GM21825 (cell line): ENCODE results near the gene SLC45A1.
"Not testable (repeated sequence)": the region's sequence is repeated elsewhere in the genome, so short reads cannot be mapped to it uniquely, and the experiment has no call there.

Experiments
- ATAC-seq: cut with Tn5 transposase; IDR thresholded peaks from one replicate; pipeline ENCODE4 v1.9.1; 2021; ENCODE audit warnings: mild to moderate bottlenecking, moderate library complexity; ENCODE audit not compliant: unreplicated experiment

SLC45A1 gene

DNA sequence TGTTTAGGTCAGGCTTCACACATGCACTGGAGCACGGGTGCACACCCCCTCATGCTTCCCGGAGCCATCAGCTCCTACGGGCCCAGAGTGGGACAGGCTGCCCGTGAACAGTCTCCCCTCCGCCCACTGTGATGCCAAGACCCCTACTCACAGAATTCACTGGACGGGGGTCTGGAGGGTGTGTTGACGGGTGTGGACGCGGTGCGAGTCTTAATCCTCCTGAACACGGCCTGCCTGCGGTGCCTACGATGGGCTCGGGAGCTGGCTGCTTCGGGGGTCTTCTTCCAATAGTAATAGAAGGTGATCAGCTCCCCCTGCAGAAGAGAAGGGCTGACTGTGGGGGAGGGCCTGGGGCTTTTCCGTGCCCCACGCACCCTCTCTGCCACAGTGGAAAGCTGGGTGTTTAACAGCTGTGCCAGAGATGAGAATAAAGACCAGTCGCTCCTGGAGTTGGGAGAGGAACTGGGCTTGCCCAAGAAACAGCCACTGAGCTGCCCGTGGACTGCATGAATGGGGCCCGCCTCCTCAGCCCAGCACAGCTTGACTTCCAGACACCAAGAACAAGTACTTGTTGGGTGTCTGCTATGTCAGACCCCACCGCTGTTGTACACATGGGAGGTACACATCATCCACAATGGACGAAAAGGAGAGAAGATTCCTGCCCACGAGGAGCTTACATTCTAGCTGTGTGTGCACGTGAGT is 47.9 kb downstream of the SLC45A1 start:
- no peak for ATAC-seq

DNA sequence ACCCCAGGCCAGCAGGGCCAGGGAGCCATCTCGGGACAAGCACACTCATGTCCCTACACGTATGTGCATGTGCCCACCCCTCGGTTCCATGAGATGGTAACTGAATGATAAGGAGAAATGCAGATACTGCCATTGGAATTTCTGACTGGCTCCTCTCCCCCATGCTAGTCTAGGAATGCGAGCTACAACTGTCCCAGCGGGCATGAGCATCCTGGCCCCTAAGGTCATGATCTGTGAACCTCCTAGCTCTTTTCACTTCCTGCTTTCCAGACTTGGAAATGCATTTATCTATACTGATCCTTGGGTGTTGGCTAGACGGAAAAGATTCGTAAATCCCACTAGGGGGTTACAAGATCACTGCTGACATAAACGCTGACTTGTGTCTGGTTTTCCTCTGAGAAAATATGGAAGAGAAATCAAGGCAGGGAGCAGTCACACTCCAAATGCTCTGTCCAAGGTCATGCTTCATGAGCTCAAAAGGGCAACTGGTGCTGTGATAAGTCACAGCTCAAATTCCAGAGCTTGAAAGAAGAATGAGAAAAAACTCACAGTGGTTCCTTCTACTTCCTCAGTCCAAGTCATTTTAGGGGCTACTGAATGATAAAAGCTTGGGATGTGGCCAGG is 49.8 kb downstream of the SLC45A1 start:
- no peak for ATAC-seq

- ATAC-seq, result no peak
Observed at GRCh38 chr1:8368956-8369639, 51.2 kb downstream of the SLC45A1 start.

GRCh38 chr1:8370046-8370881 is 52.4 kb downstream of the SLC45A1 start:
- no peak for ATAC-seq

DNA sequence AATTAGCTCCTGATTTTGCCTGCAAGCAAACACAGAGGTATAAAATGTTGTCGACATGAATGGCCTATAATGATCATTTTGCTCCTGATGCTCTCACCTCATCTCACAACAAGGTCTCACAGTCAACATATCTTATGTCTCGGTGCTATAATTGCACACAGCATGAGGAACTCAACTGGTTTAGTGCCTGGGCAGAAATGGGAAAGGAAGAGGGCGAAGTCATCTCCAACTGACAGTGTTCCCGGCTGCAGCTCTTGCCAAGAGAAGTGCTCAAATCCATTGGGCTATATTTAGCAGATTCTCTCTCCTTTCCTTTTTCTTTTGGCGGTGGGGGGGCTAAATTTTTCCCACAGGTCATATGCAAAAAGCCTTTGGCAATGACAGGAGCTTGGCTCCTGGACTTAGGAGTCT is 53.0 kb downstream of the SLC45A1 start:
- ATAC-seq, result no peak

DNA sequence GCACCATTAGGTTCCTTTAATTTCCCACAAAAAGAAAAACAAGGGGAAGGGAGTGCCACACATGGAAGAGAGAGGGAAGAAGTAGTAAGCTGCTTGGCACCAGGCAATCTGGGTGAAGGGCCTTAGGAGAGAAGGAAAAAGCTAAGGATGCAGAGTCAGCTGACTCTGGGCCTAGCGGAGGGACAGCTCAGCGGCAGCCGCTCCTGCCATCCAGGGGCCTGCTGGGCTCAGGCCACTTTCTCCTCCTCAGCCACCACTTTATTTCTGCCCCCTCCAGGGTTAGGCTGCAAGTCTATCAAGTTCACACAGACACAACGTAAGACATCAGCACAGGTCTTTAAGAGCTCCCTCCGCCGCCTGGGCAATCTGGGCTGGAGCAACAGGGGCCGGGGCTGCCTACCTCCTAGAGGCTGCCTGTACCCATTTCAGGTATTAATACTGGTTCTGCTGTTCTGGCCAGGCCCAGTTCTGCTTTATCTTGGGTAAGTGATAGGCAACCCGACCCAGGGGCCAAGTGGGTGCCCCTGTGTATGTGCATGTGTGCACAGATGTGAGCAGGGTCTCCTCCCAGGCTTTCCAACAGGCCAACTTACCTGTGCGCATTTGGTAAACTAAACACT is 53.6 kb downstream of the SLC45A1 start:
- no peak for ATAC-seq

GRCh38 chr1:8373125-8373524 is 55.2 kb downstream of the SLC45A1 start:
- ATAC-seq, result no peak

DNA sequence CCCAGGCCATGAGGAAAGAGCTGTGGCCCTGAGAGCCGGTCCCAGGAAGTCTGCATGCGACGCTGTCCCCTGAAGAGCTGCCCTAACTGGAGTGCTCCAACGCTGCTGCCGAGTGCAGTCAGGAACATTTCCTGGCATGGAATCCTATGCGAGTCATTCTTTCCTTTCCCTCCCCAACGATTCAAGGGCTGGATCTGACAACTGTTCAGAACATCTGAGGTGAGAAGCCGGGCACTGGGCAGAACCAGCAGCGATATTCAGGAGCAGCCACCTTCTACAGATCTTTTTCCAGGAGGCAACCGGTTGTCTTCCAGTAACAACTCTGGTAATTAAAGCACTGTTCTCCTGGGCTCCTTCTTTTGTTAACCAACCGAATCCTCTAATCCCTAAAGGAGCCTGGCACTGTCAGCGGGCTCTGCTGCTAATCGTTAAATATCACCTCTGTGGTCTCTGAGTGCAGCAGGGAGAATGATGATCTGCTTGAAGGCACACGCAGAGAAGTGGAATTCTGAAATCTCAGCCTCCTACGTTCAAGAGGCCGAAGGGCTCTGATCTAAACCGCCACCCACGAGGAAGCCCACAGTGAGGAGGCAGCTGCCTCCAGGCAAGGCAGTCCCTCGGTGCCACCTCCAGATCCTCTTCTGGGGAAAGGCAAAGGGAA is 55.8 kb downstream of the SLC45A1 start:
- no peak for ATAC-seq

- ATAC-seq, result no peak
Observed at GRCh38 chr1:8374356-8374755, 56.4 kb downstream of the SLC45A1 start.

DNA sequence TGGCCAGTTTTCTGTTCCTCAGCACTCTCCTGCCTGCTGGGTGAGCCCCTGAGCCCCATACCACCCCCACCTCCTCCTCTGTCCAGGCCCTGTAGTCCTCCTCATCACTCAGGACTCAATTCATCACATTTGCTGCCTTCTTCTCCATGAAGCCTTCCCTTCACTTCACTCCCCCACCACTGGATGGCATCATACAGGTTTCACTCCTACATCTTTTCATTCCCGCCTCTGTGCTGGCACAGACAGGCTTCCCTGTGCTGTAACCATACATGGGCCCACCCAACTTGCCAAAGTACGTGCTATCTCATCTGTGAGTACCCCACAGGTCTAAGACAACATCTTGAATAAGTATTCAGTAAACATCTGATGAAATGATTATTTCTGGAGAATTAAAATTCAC is 56.9 kb downstream of the SLC45A1 start:
- no peak for ATAC-seq

- ATAC-seq, result no peak
Observed at GRCh38 chr1:8376358-8376840, 58.5 kb downstream of the SLC45A1 start.

DNA sequence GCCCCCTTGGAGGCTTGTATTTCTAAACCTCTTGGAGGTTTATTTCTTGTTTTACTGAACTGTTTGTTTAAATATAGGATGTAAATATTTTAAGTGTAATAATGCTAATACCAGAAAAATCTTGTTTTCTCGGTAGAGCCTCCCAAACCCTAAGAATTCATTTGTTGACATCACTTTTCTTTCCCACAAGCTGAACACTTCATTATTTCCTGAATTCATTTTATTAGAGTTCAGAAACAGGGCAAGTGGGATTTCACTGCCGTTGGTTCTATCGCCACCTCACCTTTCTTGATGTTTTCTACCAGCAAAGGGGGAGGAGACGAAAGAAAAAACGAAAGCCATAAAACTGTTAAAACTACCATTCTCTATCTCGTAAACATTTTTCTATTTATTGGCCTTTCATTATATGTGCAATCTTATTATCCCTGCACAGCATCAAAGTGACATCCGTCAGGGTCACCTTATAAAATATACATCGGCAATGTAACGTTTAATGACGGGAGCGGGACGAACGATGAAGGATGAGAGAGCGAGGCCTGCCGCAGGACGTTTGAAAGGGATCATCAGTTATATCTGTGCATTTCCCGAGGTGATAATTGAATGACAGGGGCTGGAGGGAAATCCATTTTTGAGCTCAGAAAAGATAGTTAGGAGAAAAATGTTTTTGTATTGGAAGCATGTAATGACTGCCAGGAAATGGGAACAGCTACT is 59.5 kb downstream of the SLC45A1 start:
- ATAC-seq, result no peak

DNA sequence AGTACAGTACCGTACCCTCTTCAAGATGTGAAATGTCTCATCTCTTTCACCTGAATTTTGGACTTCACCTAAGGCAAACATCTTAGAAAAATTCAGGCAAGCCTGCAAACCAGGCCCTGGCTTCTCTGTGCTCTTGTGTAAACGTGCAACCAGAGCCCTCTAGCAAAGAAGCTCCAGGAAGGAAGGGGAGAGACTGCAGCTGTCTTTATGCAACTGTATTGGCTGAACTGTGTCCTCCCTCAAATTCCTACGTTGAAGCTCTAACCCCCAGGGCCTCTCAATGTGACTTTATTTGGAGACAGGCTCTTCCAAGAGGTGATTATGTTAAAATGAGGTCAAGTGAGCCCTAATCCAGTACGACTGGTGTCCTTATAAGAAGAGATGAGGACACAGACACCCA is 60.3 kb downstream of the SLC45A1 start:
- ATAC-seq, result no peak

- ATAC-seq, result no peak
Observed at GRCh38 chr1:8378981-8379470, 61.1 kb downstream of the SLC45A1 start.

DNA sequence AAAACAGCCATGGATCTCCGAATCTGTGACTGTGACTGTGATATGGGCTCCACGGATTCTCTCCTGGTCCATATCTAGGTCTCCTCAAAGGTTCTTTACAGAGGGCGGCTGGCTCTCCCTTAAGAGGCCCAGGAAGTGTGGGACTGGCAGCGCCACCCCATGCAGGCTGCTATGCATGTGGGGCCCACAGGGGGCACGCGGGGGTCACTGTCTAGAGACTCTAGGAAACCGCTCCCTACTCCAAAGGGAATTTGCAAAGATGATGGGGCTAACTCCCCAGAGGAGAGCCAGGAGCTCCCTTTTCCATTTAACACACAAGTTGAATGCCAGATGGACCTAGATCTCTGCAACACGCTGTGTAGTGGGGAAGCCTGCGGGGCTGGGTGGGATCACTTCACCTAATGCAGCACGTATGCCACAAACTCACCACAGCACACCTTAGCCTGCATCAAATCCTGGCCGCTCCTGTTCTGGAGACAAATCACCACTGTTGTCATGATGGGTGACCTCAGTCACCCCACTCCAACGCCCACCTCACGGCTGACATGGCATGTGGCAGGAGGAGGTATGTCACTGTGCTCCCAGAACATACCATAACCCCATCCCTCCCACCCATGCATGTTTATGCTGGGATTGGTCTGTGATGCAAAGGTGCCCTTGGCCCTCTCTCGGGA is 61.7 kb downstream of the SLC45A1 start:
- no peak for ATAC-seq

GRCh38 chr1:8380310-8380709 is 62.4 kb downstream of the SLC45A1 start:
- not testable (repeated sequence) for ATAC-seq

- ATAC-seq, result no peak
Observed at GRCh38 chr1:8381618-8382017, 63.7 kb downstream of the SLC45A1 start.

- ATAC-seq, result no peak
Observed at GRCh38 chr1:8382051-8382505, 64.2 kb downstream of the SLC45A1 start.
